Body of pancreas (tissue), 4 donors: Measurements from ENCODE around the gene HTR2B. TPM values are rescaled to one million over a fixed set of nuclear protein-coding genes. Genes with fewer than 3 reads are reported as not detected.
A peak's percentile ranks its signal among the peaks of the same experiment; 100 is the strongest.

Experiments used
- ATAC-seq: fragments of 150-250 bp; one replicate; pipeline ENCODE4 v1.9.1; 2016
- DNase-seq, 4 donors: peaks; one replicate each; pipeline ENCODE4 v3.0.0-alpha.2; 2019
- H3K27ac ChIP-seq, 4 donors: fragments of 200-600 bp; sonication (generic); 1 replicate in 3 of 4; 2 replicates in 1 of 4; pipeline versions ENCODE4 v1.5.1 to v1.6.1; 2016 to 2019; ENCODE audit warnings: mild to moderate bottlenecking in 1 of 4, mixed read lengths in 1 of 4, moderate library complexity in 1 of 4
- H3K27me3 ChIP-seq, 2 donors: fragments of 200-600 bp; sonication (generic); one replicate each; pipeline ENCODE4 v1.6.0; 2016; ENCODE audit warnings: mild to moderate bottlenecking in 1 of 2
- H3K36me3 ChIP-seq, 2 donors: fragments of 200-600 bp; sonication (generic); replicated peaks in 1 of 2; 2 replicates each; pipeline ENCODE4 v1.5.1; 2016; ENCODE audit warnings: low read depth in 2 of 2; ENCODE audit not compliant: insufficient read depth in 1 of 2
- H3K4me1 ChIP-seq: fragments of 200-600 bp; sonication (generic); one replicate; pipeline ENCODE4 v1.6.0; 2016
- H3K4me3 ChIP-seq, 2 donors: fragments of 200-600 bp; sonication (generic); 1 replicate in 1 of 2; 2 replicates in 1 of 2; pipeline ENCODE4 v1.5.1; 2016 to 2019
- H3K9me3 ChIP-seq, 3 donors: fragments of 200-600 bp; sonication (generic); 1 replicate in 2 of 3; 2 replicates in 1 of 3; pipeline ENCODE4 v1.5.1; 2016
- CTCF ChIP-seq, 7 experiments: fragments of 450-650 bp in 4 of 7; fragments of 200-600 bp in 3 of 7; sonication (generic) in 3 of 7; IDR thresholded peaks; one replicate each; pipeline ENCODE4 v1.5.1; 2016 to 2019; ENCODE audit warnings: antibody characterized with exemption in 7 of 7
- POLR2A ChIP-seq, 3 donors: fragments of 450-650 bp; IDR thresholded peaks; one replicate each; pipeline ENCODE4 v1.6.1; 2016; ENCODE audit warnings: antibody characterized with exemption in 3 of 3, mild to moderate bottlenecking in 2 of 3
- WGBS, 2 donors: methylation state at CpG; one replicate each; pipeline ENCODE4 v1.1.5; 2017; 5-methylcytosine and 5-hydroxymethylcytosine counted together
- intact Hi-C: fragments of 100-400 bp; cut with DNase I; formaldehyde crosslinking; loops from one replicate; pipeline ENCODE4 v1.15.1; 2023
- total RNA-seq, 2 donors: library from RNA; depleted of rRNA; stranded (reverse); fragments of >200 nt; gene quantifications; one replicate each; pipeline ENCODE4 v1.1.0, GENCODE V29; 2016

Gene HTR2B
- total RNA-seq, 2 donors from 2014 or later, result not detected

- no peak for DNase-seq
- Histone ChIP-seq H3K36me3 (peaks cover 0 to 2% of the 10 kb centered on the region in 2 donors), H3K4me1 (no peaks in the 10 kb centered on the region), H3K27me3 (no peaks in the 10 kb centered on the region), H3K27ac (peak overlapping the region in 1 of 4 donors; percentile 14), H3K4me3 (no peak overlapping the region), H3K9me3 (no peaks in the 10 kb centered on the region)
- TF ChIP-seq CTCF (IDR thresholded peaks at IDR 0.05), result no peak
- TF ChIP-seq POLR2A (IDR thresholded peaks at IDR 0.05), result no peak
- WGBS, 2 donors, result 82 to 83% methylated on average over 7 of the region's 7 CpGs
- intact Hi-C loops, result no loop called here
- no peak for ATAC-seq
Observed at GRCh38 chr2:231161252-231161839, 36.5 kb upstream of the HTR2B start.

- Histone ChIP-seq H3K27me3 (no peaks in the 10 kb centered on the region), H3K36me3 (peaks cover 0 to 2% of the 10 kb centered on the region in 2 donors), H3K27ac (no peak overlapping the region), H3K9me3 (no peaks in the 10 kb centered on the region), H3K4me3 (no peak overlapping the region), H3K4me1 (no peaks in the 10 kb centered on the region)
- 89 to 94% methylated on average over 5 of the region's 5 CpGs for WGBS, 2 donors
- ATAC-seq (no peak), DNase-seq (no peak)
- intact Hi-C loops, result no loop called here
- TF ChIP-seq POLR2A (IDR thresholded peaks at IDR 0.05) (no peak), CTCF (IDR thresholded peaks at IDR 0.05) (no peak)
Observed at GRCh38 chr2:231160701-231161100, 35.9 kb upstream of the HTR2B start.

DNA sequence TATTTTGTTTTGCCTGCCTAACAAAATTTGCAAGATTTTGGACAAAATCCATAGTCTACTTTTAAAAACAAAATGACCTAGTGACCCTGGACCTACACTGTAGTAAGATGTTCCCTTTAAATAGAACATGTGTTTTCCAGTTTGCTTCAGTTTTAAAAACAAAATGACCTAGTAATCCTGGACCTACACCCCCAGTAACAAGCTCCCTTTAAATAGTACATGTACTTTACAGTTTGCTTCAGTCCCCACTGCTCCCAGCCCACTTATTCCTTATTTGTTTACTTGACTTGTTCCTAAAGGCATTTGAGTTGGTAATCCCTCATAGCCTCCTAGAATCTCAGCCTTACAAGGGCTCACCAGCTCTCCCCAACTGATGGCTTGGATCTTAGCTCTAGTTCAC, 34.5 kb upstream of the HTR2B start:
- TF ChIP-seq POLR2A (IDR thresholded peaks at IDR 0.05) (no peak), CTCF (IDR thresholded peaks at IDR 0.05) (no peak)
- Histone ChIP-seq H3K27me3 (no peaks in the 10 kb centered on the region), H3K4me1 (no peaks in the 10 kb centered on the region), H3K9me3 (no peaks in the 10 kb centered on the region), H3K27ac (no peak overlapping the region), H3K36me3 (peaks cover 0 to 5% of the 10 kb centered on the region in 2 donors), H3K4me3 (no peak overlapping the region)
- ATAC-seq (no peak), DNase-seq (no peak)
- intact Hi-C loops, result no loop called here

- no peak overlapping the region for H3K27ac ChIP-seq
- 83 to 86% methylated on average over 8 of the region's 8 CpGs for WGBS, 2 donors
- no peak for DNase-seq
Observed at GRCh38 chr2:231152800-231153557, 28.1 kb upstream of the HTR2B start.

More at GRCh38 chr2:231152800-231153557, 28.1 kb upstream of the HTR2B start:
- Histone ChIP-seq H3K36me3 (peaks cover 0 to 7% of the 10 kb centered on the region in 2 donors), H3K4me3 (no peak overlapping the region), H3K9me3 (no peaks in the 10 kb centered on the region), H3K27me3 (no peaks in the 10 kb centered on the region), H3K4me1 (no peaks in the 10 kb centered on the region)
- no peak for ATAC-seq
- no peak for TF ChIP-seq CTCF (IDR thresholded peaks at IDR 0.05)
- TF ChIP-seq POLR2A (IDR thresholded peaks at IDR 0.05), result no peak
- intact Hi-C loops, result no loop called here
